Myocyte (in vitro differentiated cells): ENCODE data around the gene FGFRL1. TPM values are rescaled to one million over a fixed set of nuclear protein-coding genes. Genes with fewer than 3 reads are reported as not detected.
"Not testable (repeated sequence)": the region's sequence is repeated elsewhere in the genome, so short reads cannot be mapped to it uniquely, and the experiment has no call there.

Experiments used
- DNase-seq: peaks from one replicate; pipeline ENCODE4 v3.0.0-alpha.2; 2012; ENCODE audit warnings: low read depth
- total RNA-seq: library from RNA; depleted of rRNA; stranded (reverse); fragments of >200 nt; gene quantifications from 2 replicates; pipeline ENCODE4 v1.2.3, GENCODE V29; 2014

FGFRL1 gene
- total RNA-seq, 1 donor from 2014 or later = 20.5 TPM

DNA sequence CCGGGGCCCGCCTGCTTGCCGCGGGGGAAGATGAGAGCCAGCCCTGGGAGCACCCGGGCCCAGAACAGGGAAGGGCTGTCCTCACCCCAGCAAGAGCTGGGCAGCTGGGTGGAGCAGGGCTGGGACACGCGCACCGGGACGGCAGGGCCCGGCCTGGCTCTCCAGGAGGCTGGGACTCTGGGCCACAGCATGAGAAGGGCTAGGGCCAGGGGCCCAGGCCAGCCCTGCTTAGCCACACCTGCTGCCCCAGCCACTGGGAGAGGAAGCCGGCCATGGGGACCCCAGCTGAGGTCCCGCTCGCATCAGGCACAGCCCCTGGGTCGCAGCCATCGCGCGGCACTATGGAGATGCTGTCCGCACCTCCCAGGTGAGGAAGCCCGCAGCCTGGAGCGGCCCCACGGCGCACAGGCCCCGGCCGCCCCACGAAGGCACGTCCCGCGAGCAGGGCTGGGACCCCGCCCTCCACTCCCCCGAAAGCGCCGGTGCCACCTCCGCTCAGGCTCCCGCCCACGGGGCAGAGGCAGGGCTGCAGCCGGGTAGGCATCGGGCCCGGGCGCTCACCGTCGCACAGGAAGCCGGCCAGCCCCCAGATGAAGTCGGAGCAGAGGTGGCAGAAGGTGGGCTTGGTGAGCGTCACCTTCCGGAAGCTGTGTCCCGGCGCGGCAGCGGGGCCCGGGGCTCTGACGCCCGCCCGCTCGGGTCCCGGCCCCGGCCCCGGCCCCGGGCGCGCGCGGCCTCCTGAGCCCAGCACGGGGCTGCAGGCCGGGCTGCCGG, 38.6 kb upstream of the FGFRL1 start:
- peak; percentile 22 for DNase-seq

DNA sequence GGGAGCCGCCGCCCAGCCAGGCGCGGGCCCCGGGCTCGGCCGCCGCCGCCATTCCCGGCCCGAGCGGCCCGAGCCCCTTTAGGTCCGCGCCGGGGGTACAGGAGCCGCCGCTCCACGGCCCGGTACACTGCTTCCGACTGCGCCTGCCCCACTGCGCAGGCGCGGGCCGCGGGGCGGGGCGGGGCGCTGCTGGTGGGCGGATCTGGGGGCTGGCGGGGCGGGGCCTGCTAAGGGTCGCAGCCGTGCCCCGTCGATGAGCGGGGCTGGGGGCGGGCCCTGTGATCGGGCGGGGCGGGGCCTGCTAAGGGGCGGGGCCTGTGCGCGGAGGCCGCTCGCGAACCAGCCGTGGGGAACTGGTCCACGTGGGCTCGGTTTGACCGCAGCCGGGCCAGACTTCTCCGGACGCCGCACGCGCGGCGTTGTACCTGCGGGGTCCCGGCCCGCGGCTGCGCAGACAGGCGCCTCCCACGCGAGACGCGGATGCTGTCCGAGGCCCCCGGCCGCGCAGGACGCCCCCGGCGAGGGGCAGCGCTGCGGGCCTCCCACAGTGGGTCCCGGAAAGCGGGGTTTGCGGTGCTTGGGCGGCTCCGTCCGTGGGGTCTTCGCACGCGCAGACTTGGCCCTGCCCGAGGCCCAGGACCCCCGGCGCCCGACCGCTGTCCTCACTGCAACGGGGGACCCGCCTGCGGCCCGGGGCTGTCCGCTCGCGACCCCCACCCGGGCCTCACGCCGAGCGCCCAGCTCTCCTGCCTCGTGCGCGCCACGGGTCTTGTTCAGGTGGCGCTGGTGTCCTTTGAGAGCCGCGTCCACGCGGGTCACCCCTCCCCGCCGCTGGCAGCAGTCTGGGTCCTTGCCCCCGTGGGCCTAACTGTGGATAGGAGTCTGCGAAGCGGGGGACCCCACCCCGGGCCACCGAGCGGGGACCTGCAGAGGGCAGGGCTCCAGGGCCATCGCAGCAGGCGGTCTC, 37.7 kb upstream of the FGFRL1 start, which contains the start of gene DGKQ:
DGKQ (minus strand) TSS at position 139 of the 967 bp plus-strand sequence; CDS start at position 52, 87 bp downstream.
- DNase-seq = peak; percentile 85

DNA sequence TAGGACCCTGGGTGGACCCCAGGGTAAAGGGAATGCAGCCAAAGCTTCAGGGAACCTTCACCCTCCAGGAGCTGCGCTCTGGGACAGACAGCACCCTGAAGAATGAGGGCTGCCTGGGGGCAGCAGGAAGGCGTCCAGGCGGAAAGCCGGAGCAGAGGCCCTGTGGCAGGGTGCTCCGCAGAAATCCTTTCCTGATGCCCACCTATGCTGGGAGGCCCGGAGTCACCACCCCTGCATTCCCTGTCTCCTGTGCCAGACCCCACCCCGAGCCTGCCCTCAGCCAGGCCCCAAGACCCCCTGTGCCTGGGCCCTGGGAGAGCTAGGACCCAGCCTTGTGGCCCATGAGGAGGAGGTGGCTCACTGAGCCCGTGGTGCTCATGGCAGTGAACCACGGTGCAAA, 36.8 kb upstream of the FGFRL1 start:
- DNase-seq = no peak

DNA sequence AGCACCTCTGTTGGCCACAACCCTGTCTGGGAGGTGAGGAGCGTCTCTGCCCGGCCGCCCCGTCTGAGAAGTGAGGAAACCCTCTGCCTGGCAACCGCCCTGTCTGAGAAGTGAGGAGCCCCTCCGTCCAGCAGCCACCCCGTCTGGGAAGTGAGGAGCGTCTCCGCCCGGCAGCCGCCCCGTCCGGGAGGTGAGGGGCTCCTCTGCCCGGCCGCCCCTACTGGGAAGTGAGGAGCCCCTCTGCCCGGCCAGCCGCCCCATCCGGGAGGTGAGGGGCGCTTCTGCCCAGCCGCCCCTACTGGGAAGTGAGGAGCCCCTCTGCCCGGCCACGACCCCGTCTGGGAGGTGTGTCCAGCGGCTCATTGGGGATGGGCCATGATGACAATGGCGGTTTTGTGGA, 35.4 kb upstream of the FGFRL1 start:
- not testable (repeated sequence) for DNase-seq

DNA sequence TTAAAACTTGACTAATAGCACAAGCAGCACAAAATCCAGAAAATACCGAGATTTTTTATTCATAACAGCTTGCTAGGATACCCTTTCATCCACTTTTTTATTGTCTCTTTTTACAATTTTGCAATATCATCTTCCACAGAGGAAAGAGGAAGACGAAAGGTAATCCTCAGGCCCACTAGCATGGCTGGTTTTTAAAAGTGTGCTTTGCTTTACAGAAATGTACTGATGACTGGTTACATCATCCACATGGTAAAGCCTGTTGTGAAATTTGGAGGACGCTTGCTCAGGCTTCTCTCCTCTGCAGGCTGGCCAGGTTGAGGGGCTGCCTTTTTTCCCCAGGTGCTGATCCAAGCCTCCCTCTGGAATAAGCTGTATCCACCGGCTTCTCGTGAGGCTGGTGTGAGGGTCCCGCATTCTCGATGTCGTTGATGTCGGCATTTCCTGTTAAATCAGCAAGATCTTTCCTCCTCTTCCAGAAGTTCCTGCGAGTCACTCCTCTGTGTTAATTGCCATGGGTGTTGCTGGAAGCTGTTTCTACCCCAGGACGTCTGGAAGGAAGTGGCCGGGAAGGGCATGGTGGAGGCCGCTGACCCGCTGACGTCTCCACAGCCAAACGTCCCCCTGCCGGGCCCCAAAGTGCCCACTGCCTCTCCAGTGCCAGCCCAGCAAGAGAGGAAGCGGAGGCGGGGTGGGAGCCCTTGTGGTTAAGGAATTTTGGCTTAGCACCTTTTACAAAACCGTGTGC, 32.3 kb upstream of the FGFRL1 start:
- DNase-seq = no peak

DNA sequence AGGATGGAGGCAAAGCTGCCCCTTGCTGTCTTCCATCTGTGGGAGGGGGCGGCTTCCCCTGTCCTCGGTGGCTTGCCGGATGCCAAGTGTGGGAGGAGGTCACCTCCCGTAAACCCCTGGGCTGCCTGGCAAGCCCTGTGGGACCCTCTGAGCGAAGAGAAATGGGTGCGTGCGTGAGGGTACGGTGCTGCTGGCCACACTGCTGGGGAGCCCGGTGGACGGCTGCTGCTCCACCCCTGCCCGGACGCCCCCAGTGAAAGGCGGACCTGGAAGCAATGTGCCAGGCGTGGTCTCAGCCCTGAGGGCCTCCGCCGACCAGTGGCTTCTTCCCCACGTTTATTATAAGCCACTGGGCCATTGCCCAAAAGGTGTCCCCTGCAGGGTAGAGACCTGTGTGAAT, 29.1 kb upstream of the FGFRL1 start:
- DNase-seq = no peak

DNA sequence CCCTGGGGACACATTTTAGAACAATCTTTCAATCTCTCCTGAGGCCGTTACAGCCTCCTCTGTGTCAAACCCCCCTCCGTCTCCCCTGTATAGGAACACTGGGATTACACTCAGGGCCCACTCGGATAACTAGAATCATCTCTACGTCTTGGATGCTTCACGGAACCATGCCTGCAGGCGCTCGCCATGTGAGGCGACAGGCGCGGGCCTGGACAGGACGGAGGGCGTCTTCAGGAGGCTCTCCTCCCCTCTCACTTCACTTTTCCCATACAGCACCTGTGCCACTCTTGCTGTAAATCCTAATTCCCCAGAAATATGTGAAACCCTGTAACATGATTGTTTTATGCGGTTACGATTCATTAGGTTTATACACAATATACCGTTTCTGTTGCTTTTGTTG, 28.6 kb upstream of the FGFRL1 start:
- no peak for DNase-seq

DNA sequence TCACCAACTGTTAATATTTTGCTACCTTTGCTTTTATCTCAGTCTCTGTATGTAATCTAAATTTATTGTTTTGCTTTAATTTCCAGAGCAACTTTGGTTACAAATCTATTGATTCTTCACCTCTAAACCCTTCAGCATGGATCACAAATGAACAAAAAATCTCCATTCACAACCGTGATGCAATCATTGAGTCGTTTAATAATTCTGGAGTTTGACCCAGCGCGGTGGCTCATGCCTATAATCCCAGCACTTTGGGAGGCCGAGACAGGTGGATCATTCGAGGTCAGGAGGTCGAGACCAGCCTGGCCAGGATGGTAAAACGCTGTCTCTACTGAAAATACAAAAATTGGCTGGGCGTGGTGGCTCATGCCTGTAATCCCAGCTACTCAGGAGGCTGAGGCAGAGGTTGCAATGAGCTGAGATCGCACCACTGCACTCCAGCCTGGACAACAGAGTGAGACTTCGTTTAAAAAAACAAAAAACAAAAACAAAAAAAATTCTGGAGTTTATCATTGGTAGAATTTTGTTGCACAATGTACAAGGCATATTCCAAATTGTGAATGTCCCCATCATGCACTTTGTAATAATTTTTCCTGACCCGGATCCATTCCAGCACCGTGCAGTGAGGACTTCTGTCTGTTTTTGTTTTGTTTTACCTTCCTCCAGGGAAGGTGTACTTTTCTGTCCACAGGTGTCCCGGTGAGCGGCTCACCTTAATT, 26.9 kb upstream of the FGFRL1 start:
- DNase-seq = no peak

DNA sequence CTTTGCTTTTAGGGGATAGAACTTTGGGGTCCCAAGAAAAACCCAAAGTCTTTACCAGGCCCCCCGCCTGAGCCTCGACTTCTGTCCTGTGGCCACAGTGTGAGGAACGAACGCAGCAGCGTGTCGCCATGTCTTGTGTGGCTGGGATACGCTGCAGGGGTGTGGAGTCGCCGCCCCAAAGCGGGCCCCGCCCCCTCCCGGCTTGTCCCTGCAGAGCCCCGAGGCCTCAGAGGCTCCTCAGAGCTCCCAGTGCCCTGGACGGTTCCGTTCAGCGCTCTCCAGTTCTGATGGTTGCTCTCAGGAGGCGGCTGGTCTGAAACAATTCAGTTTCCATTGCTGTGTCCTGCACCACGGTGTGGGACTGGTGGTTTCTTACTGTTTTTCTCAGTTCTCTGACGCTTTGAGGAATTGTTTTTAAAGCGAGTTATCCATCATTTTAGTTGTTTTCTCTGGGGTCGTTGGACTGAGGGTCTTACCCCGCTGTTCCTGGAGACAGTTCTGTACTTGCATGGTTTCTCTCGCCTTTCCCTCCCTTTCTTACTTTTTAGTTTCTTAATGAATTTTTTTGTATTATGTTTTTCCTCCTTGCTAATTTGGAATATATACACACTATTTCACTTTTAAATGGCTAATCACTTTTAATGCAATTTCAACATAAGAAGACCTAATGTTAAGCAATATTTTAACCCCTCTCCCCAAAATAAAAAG, 26.1 kb upstream of the FGFRL1 start:
- DNase-seq = peak; percentile 17

DNA sequence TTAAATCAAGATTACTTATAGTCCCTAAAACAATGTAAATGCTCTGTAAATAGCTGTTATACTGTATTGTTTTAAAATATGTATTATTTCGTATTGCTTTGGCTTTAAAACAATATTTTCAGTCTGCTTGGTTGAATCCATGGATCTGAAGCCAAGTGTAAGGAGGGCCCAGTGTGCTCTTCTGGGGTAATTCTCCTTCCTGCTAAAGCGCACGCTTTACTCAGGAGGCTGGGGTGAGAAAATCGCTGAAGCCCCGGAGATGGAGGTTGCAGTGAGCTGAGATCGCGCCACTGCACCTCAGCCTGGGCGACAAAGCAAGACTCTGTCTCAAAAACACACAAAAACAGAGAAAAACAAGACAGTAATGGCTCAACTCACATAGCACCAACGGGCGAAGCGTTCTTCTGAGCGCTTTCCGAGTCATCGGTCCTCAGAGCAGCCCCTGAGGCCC, 25.0 kb upstream of the FGFRL1 start:
- no peak for DNase-seq

DNA sequence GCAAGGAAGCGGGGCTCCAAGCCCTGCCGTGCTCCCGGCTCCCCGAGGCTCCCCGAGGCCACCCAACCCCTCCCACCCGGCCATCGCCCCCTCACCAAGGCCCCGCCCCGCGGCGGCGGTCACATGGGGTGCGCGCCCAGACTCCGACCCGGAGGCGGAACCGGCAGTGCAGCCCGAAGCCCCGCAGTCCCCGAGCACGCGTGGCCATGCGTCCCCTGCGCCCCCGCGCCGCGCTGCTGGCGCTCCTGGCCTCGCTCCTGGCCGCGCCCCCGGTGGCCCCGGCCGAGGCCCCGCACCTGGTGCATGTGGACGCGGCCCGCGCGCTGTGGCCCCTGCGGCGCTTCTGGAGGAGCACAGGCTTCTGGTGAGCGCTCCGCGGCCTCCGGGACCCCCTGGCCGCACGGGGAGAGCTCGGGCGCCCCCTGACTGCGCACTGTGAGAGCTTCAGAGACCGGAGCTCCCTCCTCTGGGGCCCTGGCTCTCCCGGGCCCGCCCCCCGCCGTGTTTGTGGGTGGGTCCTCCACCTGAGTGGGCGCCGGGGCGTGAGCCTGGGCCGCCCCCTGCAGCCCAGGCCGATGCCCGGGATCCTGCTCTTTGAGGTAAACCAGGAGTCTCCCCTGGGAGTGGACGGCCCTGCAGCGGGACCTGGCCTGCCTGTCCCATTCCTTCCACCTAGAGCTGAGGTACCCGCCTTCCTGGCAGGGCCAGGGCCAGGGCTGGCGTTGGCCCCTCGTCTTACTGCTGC, 24.4 kb upstream of the FGFRL1 start, which contains the start of gene IDUA:
IDUA (plus strand) TSS at position 166 of the 745 bp plus-strand sequence; CDS start at position 207, 41 bp downstream.
- DNase-seq = peak; percentile 76

DNA sequence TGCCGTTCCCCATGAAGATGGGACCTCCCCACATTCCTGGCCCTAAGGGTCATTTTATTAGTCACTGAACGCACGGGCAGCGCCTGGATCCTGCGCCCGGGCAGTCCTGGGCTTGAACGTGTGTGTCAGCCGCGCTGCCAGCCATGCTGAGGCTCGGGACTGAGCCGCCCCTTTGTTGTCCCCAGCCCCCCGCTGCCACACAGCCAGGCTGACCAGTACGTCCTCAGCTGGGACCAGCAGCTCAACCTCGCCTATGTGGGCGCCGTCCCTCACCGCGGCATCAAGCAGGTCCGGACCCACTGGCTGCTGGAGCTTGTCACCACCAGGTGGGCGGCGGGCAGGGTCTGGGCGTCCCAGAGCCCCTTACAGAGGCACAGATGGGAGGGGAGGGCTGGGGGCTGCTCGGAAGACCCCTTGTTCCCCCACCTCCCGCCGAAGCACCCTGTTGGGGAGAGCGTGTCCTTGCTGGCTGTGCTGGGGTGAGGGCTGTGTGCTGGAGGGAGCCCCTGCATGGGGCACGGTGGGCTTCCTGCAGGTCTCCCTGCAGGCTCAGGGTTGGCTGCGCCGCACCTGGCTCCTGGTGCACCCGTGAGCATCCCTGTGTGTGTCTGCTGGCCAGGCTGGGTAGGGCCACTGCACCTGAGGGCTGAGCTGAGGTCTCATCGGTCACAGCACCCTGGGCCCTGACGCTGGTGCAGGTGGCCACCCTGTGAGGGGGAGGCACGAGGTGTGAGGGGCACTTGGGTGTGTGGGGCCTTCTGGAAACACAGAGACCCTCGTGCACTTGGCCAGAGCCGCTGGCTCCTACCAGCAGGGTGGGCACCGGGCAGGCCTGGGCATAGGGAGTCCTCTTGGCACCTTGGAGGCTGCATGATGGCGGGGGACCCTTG, 23.6 kb upstream of the FGFRL1 start:
- peak; percentile 18 for DNase-seq

DNA sequence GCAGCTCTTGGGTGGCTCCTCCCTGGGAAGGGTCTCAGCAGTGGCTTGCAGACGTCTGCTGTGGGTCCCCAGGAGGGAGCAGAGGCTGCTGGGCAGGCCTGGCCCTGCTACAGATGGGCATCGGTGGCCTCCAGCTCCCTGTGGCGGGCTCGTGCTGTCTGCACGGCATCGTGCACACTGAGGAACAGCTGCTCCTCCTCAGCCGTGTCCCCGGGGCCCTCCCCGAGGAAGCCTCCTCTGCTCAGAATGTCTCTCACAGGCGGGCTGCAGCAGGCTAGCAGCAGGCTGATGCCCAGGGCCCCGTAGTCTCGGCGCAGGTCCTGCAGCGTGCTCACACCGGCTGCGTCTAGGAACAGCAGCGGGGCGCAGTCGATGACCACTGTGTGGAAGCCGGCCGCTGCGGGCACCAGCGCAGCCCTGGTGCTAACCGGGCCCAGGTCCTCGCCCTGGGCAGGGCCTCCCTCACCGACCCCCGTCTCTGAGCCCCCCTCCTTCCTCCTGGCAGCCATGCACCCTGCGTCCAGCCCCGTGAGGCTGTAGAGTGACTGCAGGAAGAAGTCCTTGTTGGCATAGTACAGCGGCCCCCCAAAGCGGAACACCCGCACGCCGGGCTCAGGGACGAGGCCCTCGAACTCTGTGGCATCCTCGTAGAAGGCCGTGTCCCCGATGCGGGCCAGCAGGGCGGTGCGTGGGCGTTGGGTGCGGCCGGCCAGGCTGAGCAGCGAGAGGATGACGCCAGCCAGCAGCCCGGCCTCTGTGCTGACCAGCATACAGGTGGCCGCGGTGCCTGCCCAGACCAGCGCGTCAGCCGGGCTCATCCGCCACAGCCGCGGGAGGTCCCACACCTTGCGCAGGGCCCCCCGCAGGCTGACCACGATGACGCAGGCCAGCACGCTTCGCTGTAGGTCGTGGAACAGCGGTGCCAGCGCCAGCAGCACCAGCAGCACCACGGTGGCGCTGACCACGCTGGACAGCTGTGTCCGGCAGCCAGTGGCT, 22.4 kb upstream of the FGFRL1 start:
- no peak for DNase-seq

DNA sequence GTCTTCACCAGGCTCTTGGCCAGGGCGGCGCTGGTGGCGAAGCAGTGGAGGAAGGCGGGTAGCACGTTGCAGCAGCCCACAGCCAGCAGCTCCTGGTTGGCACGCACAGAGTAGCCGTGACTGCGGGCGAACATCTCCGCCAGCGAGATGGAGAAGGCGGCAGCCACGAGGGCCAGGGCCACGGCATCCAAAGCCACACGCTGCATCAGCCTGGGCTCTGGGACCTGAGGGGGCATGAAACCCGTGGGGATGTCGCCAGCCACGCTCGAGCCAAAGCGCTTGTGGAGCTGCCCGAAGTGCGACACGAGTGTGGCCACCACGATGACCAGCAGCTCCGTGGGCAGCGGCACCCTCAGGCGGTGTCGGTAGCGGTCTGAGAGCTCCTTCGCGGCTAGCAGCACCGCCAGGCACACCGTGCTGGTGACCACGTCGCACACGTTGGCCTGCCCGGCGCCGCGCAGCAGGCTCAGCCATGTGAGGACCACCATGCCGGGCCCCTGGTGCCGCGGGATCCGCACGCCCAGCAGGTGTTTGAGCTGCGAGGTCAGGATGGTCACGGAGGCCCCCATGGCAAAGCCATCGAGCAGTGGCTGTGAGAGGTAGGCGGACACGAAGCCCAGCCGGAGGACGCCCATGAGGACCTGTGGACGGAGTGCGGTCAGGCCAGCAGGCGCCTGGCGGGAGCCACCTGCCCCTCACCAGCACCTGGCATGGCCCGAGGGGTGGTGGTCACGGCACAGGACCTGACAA, 21.5 kb upstream of the FGFRL1 start:
- DNase-seq = no peak

DNA sequence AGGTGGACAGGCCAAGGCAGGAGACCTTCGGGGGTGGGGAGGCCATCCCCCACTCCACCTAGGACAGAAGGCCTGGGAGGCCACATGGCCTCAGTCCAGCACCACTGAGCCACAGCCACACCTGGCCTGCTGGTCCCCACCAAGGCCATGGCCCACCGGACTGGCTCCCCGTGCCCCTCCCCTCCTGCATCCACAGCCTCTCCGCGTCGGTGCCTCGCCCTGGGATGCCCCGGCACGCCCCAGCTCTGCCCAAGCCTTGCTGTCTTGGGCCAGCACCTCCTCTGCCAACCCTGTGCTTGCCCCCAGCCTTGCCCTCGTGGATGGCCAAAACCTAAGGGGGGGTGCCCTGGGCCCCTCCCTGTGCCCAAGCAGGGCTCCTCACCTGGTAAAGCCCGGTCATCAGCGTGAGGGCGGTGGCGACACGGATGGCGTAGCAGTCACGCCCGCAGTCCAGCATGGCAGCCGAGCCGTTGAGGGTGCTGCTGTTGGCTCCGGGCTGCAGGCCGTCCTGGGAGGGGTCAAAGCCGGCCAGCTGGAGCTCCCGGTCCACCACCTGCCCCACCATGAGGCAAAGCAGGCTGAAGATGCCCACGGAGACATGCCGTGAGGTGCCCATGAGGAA, 20.6 kb upstream of the FGFRL1 start:
- no peak for DNase-seq
